Left ventricle myocardium inferior (tissue), 1 donor: Measurements from ENCODE around the gene ZNF839. TPM values are rescaled to one million over a fixed set of nuclear protein-coding genes. Genes with fewer than 3 reads are reported as not detected.

ENCODE experiments used
- DNase-seq: peaks from one replicate; pipeline ENCODE4 v3.0.0-alpha.2; 2020
- H3K27ac ChIP-seq: fragments of 200-600 bp; replicated peaks from 2 replicates; pipeline ENCODE4 v1.8.0; 2021
- H3K27me3 ChIP-seq: fragments of 200-600 bp; 2 replicates; pipeline ENCODE4 v1.8.0; 2021; ENCODE audit warnings: low read depth
- H3K36me3 ChIP-seq: fragments of 200-600 bp; 2 replicates; pipeline ENCODE4 v1.8.0; 2021
- H3K4me1 ChIP-seq: fragments of 200-600 bp; 2 replicates; pipeline ENCODE4 v1.8.0; 2021
- H3K4me3 ChIP-seq: fragments of 200-600 bp; 2 replicates; pipeline ENCODE4 v1.8.0; 2021; ENCODE audit warnings: mild to moderate bottlenecking, moderate library complexity
- H3K9me3 ChIP-seq: fragments of 200-600 bp; replicated peaks from 2 replicates; pipeline ENCODE4 v1.8.0; 2021
- CTCF ChIP-seq: fragments of 200-600 bp; IDR thresholded peaks from 2 replicates; pipeline ENCODE4 v1.8.0; 2021; ENCODE audit warnings: antibody characterized with exemption, mild to moderate bottlenecking, borderline replicate concordance
- intact Hi-C: fragments of 100-400 bp; cut with micrococcal nuclease; formaldehyde crosslinking; loops from one replicate; pipeline ENCODE4 v1.11.0; 2022
- total RNA-seq: library from RNA; stranded (reverse); fragmentation: NEBNext Ultra II Directional; extraction: Animal tissue kit (Norgen Biotek cat#: 25700); gene quantifications from one replicate; pipeline ENCODE4 v1.2.1, GENCODE V29; 2021
- donor health status: DM: no; HTN: yes; CAD: no; lungs with severe emphysema.

Gene ZNF839
- total RNA-seq, 1 donor from 2014 or later, result 6.9 TPM

DNA sequence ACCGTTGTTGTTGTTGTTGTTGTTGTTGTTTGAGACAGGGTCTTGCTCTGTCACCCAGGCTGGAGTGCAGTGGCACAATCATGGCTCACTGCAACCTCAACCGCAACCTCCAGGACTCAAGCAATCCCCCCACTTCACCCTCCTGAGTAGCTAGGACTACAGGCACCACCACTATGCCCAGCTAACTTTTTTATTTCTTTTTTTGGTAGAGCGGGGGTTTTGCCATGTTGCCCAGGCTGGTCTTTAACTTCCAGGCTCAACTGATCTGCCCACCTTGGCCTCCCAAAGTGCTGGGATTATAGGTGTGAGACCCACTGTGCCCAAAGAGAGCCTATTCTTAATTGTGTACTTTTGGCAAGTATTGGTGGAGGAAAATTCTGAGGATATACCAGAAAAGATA is 40.3 kb upstream of the ZNF839 start:
- H3K36me3 ChIP-seq, result peaks cover 17% of the 10 kb centered on the region
- H3K4me1 ChIP-seq, result peaks cover 24% of the 10 kb centered on the region
- no peak for TF ChIP-seq CTCF
- intact Hi-C loops, result no loop called here
- no peak overlapping the region for H3K27ac ChIP-seq
- peaks cover 5% of the 10 kb centered on the region for H3K9me3 ChIP-seq
- no peak overlapping the region for H3K4me3 ChIP-seq
- no peaks in the 10 kb centered on the region for H3K27me3 ChIP-seq
- no peak for DNase-seq

DNA sequence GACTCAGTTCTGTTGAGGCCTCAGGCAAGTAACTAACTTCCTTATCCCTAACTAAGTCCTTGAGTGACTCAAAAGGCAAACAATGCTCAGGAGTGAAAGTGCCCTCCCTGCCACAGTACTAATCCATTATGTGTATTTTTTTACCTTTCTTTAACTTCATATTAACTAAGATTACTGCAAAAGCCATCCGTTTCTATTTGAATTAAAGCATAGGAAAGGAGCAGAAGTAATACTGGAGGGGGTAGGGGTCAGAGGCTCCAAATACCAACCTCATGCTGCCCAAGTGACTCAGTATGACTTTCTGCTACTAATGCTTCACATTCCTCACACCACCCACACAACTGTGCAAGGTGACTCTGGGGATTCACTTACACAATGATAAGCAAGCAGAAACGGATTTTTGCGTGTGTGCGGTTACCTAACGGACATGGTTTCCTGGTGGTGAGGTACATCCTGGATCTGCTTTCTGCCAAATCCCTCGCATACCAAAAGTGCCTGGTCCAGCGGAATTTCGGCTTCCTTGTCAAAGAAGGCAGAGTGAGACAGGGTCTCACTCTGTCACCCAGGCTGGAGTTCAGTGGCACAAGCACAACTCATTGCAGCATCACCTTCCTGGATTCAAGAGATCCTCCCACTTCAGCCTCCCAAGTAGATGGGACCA is 39.7 kb upstream of the ZNF839 start:
- no peak for DNase-seq
- Histone ChIP-seq H3K4me1 (peaks cover 24% of the 10 kb centered on the region), H3K36me3 (peaks cover 17% of the 10 kb centered on the region), H3K27me3 (no peaks in the 10 kb centered on the region), H3K9me3 (peaks cover 4% of the 10 kb centered on the region), H3K27ac (no peak overlapping the region), H3K4me3 (no peak overlapping the region)
- no peak for TF ChIP-seq CTCF
- intact Hi-C loops, result no loop called here

- DNase-seq, result no peak
- peaks cover 24% of the 10 kb centered on the region for H3K4me1 ChIP-seq
- no peak for TF ChIP-seq CTCF
- peaks cover 17% of the 10 kb centered on the region for H3K36me3 ChIP-seq
- no peaks in the 10 kb centered on the region for H3K9me3 ChIP-seq
- no peaks in the 10 kb centered on the region for H3K27me3 ChIP-seq
- no peak overlapping the region for H3K4me3 ChIP-seq
- intact Hi-C loops, result no loop called here
- no peak overlapping the region for H3K27ac ChIP-seq
Observed at GRCh38 chr14:102280376-102280962, 39.1 kb upstream of the ZNF839 start.

DNA sequence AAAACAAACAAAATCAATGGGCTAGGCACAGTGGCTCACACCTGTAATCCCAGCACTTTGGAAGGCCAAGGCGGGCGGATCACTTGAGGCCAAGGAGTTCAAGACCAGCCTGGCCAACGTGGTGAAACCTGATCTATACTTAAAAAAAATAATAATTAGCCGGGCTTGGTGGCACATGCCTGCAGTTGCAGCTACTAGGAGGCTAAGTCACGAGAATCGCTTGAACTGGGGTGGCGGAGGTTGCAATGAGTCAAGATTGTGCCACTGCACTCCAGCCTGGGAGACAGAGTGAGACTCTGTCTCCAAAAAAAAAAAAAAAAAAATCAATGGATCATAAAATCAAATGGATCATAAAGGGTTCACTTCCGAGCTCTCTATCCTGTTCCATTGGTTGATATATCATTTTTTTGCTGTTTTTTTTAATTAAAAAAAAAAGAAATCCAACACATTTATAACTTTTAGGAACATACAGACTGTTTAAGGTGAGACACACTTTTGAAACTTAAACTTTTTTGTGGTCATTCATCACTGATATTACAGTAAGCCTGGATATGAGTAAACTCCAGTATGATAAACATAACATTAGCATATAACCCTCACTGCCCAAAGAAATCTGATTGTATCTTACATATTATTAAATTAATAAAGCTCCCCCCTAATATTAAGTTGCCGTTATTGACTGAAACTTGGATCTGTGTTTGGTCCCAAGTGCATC is 36.6 kb upstream of the ZNF839 start:
- intact Hi-C loops, result no loop called here
- peaks cover 17% of the 10 kb centered on the region for H3K36me3 ChIP-seq
- no peaks in the 10 kb centered on the region for H3K9me3 ChIP-seq
- H3K27ac ChIP-seq, result no peak overlapping the region
- peaks cover 21% of the 10 kb centered on the region for H3K4me1 ChIP-seq
- no peak for TF ChIP-seq CTCF
- no peak overlapping the region for H3K4me3 ChIP-seq
- no peak for DNase-seq
- no peaks in the 10 kb centered on the region for H3K27me3 ChIP-seq

- H3K27me3 ChIP-seq, result no peaks in the 10 kb centered on the region
- DNase-seq, result no peak
- peaks cover 17% of the 10 kb centered on the region for H3K36me3 ChIP-seq
- no peak overlapping the region for H3K27ac ChIP-seq
- no peak for TF ChIP-seq CTCF
- peaks cover 13% of the 10 kb centered on the region for H3K4me1 ChIP-seq
- no peaks in the 10 kb centered on the region for H3K9me3 ChIP-seq
- no peak overlapping the region for H3K4me3 ChIP-seq
- intact Hi-C loops, result no loop called here
Observed at GRCh38 chr14:102283631-102284129, 35.9 kb upstream of the ZNF839 start.
